Transverse colon (tissue), 4 donors: Measurements from ENCODE around the gene RBM38. TPM values are rescaled to one million over a fixed set of nuclear protein-coding genes. Genes with fewer than 3 reads are reported as not detected.
A peak's percentile ranks its signal among the peaks of the same experiment; 100 is the strongest.
"Not testable (repeated sequence)": the region's sequence is repeated elsewhere in the genome, so short reads cannot be mapped to it uniquely, and the experiment has no call there.

Source experiments
- DNase-seq: peaks from one replicate; pipeline ENCODE4 v3.0.0-alpha.2; 2019
- H3K27ac ChIP-seq, 4 donors: fragments of 200-600 bp; sonication (generic); 2 replicates each; pipeline ENCODE4 v1.5.1; 2016 to 2018; ENCODE audit warnings: inconsistent platforms in 4 of 4
- H3K27me3 ChIP-seq: fragments of 200-600 bp; sonication (generic); 2 replicates; pipeline ENCODE4 v1.5.1; 2017; ENCODE audit warnings: inconsistent platforms
- H3K36me3 ChIP-seq, 4 donors: fragments of 200-600 bp; sonication (generic); 2 replicates each; pipeline ENCODE4 v1.5.1; 2017 to 2019; ENCODE audit warnings: inconsistent platforms in 4 of 4
- H3K4me1 ChIP-seq, 4 donors: fragments of 200-600 bp; sonication (generic); 2 replicates each; pipeline ENCODE4 v1.5.1; 2017 to 2020; ENCODE audit warnings: inconsistent platforms in 4 of 4
- H3K4me3 ChIP-seq, 4 donors: fragments of 200-600 bp; sonication (generic); 1 replicate in 1 of 4; 2 replicates in 3 of 4; pipeline versions ENCODE4 v1.5.1 to v1.6.1; 2017 to 2019; ENCODE audit warnings: inconsistent platforms in 4 of 4
- H3K9me3 ChIP-seq, 2 donors: fragments of 200-600 bp; sonication (generic); 2 replicates each; pipeline ENCODE4 v1.5.1; 2017 to 2019; ENCODE audit warnings: inconsistent platforms in 2 of 2
- EP300 ChIP-seq: sonication (generic); formaldehyde crosslinking; IDR thresholded peaks from one replicate; pipeline ENCODE4 v1.6.1; 2017; ENCODE audit warnings: antibody characterized with exemption, low read depth
- POLR2A ChIP-seq: fragments of 450-650 bp; IDR thresholded peaks from one replicate; pipeline ENCODE4 v1.6.1; 2016; ENCODE audit warnings: antibody characterized with exemption, mild to moderate bottlenecking, moderate library complexity
- POLR2AphosphoS5 ChIP-seq, 3 donors: sonication (generic); formaldehyde crosslinking; IDR thresholded peaks; one replicate each; pipeline ENCODE4 v1.6.1; 2016; ENCODE audit warnings: antibody characterized with exemption in 3 of 3
- WGBS, 2 donors: methylation state at CpG; one replicate each; pipeline ENCODE4 v1.1.5; 2018; ENCODE audit warnings: low coverage in 1 of 2; 5-methylcytosine and 5-hydroxymethylcytosine counted together
- in situ Hi-C, 4 donors: fragments of 200-750 bp; cut with MboI; loops; one replicate each; pipeline versions ENCODE4 v1.15.0 to v1.15.1; 2017; ENCODE audit warnings: low sequenced_read_pairs in 3 of 4, low pct_ligation_motif_present in 1 of 4, low pct_unique_long_range_greater_than_20kb in 1 of 4
- intact Hi-C: fragments of 100-400 bp; cut with DNase I; formaldehyde crosslinking; loops from one replicate; pipeline ENCODE4 v1.15.1; 2023; ENCODE audit warnings: low total_unique reads
- total RNA-seq, 4 donors: library from RNA; depleted of rRNA; stranded (reverse); fragments of >200 nt; gene quantifications; one replicate each; pipeline ENCODE4 v1.1.0, GENCODE V29; 2016
- TF ChIP-seq, protein P1 (sequence below), 5 experiments: fragments of 200-600 bp in 3 of 5; fragments of 450-650 bp in 2 of 5; sonication (generic) in 3 of 5; IDR thresholded peaks; 1 replicate in 2 of 5; 2 replicates in 3 of 5; pipeline ENCODE4 v1.5.1; 2016 to 2017; ENCODE audit warnings: antibody characterized with exemption in 5 of 5, inconsistent platforms in 3 of 5, mild to moderate bottlenecking in 2 of 5, moderate library complexity in 1 of 5

The RBM38 gene
- total RNA-seq, 4 donors from 2014 or later, result 26.5 to 37.4 (median 30.4) TPM

DNA sequence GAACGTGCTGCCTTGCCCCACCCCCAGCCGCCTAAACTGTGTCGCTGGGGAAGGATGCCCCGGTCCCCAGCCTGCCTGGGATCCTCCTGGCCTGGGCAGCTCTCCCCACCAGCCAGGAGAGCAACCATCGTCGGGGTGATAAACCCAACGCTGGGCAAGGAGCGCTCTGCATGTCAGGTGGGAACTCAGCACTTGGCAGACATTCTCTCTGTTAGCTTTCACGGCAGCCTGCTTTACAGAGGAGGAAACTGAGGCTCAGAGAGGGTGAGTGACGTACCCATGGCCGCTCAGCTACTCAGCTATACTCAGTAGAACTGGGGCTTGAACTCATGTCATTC lies 37.9 kb downstream of the RBM38 start:
- H3K4me3 ChIP-seq, result no peak overlapping the region
- no peaks in the 10 kb centered on the region for H3K27me3 ChIP-seq
- no peaks in the 10 kb centered on the region for H3K36me3 ChIP-seq
- peaks cover 12 to 20% (median 15%) of the 10 kb centered on the region in 4 donors for H3K4me1 ChIP-seq
- in situ Hi-C loops, result no loop called here
- no peak for DNase-seq
- no peak for TF ChIP-seq EP300
- TF ChIP-seq POLR2A, result no peak
- TF ChIP-seq POLR2AphosphoS5 (IDR thresholded peaks at IDR 0.05), result no peak
- TF ChIP-seq, protein P1, sequence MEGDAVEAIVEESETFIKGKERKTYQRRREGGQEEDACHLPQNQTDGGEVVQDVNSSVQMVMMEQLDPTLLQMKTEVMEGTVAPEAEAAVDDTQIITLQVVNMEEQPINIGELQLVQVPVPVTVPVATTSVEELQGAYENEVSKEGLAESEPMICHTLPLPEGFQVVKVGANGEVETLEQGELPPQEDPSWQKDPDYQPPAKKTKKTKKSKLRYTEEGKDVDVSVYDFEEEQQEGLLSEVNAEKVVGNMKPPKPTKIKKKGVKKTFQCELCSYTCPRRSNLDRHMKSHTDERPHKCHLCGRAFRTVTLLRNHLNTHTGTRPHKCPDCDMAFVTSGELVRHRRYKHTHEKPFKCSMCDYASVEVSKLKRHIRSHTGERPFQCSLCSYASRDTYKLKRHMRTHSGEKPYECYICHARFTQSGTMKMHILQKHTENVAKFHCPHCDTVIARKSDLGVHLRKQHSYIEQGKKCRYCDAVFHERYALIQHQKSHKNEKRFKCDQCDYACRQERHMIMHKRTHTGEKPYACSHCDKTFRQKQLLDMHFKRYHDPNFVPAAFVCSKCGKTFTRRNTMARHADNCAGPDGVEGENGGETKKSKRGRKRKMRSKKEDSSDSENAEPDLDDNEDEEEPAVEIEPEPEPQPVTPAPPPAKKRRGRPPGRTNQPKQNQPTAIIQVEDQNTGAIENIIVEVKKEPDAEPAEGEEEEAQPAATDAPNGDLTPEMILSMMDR (IDR thresholded peaks at IDR 0.05), result no peak
- H3K9me3 ChIP-seq, result no peaks in the 10 kb centered on the region
- no peak overlapping the region for H3K27ac ChIP-seq
- 89% methylated on average over 11 of the region's 11 CpGs; no CpG with 5 or more reads in 1 of the 2 donors for WGBS, 2 donors
- intact Hi-C loops, result no loop called here

DNA sequence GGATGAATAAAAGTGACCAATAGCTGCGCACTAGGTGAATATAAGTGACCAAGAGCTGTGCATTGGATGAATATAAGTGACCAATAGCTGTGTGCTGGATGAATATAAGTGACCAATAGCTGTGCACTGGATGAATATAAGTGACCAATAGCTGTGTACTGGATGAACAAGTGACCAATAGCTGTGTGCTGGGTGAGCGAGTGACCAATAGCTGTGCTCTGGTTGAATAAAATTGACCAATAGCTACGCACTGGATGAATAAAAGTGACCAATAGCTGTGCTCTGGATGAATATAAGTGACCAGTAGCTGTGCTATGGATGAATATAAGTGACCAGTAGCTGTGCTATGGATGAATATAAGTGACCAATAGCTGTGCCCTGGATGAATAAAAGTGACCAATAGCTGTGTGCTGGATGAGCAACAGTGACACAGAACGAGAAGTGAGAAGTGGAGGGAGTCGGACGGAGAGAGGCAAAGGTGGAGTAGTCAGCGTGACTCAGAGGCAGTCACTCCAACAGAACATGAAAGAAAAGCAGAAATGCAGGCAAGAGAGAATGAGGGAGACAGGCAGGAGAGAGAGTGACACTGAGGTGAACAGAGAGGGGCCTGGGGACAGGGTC lies 38.5 kb downstream of the RBM38 start:
- Histone ChIP-seq H3K27me3 (no peaks in the 10 kb centered on the region), H3K4me1 (peaks cover 12 to 20% (median 15%) of the 10 kb centered on the region in 4 donors), H3K9me3 (no peaks in the 10 kb centered on the region), H3K27ac (no peak overlapping the region), H3K36me3 (no peaks in the 10 kb centered on the region), H3K4me3 (no peak overlapping the region)
- WGBS, 2 donors, result 82 to 83% methylated on average over 7 of the region's 7 CpGs
- in situ Hi-C loops (no loop called here), intact Hi-C loops (no loop called here)
- DNase-seq, result no peak
- TF ChIP-seq POLR2A (no peak), EP300 (no peak), POLR2AphosphoS5 (IDR thresholded peaks at IDR 0.05) (no peak)
- TF ChIP-seq, protein P1 (IDR thresholded peaks at IDR 0.05), result no peak

DNA sequence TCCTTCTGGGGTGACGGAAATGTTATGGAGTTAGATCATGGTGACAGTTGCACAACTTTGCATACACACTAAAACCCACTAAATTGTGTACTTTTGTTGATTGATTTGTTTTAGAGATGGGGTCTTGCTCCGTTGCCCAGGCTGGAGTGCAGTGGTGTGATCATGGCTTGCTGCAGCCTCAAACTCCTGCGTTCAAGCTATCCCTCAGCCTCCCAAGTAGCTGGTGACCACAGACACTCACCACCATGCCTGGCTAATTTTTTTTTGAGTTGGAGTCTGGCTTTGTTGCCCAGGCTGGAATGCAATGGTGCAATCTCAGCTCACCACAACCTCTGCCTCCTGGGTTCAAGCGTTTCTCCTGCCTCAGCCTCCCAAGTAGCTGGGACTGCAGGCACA lies 39.0 kb downstream of the RBM38 start:
- H3K36me3 ChIP-seq, H3K9me3 ChIP-seq, H3K27ac ChIP-seq, H3K4me3 ChIP-seq, intact Hi-C loops, in situ Hi-C loops, DNase-seq, H3K27me3 ChIP-seq: not testable (repeated sequence)
- WGBS, 2 donors, result 89 to 100% methylated on average over 1 to 4 of the region's 4 CpGs
- H3K4me1 ChIP-seq, result peaks cover 13 to 22% (median 16%) of the 10 kb centered on the region in 4 donors

DNA sequence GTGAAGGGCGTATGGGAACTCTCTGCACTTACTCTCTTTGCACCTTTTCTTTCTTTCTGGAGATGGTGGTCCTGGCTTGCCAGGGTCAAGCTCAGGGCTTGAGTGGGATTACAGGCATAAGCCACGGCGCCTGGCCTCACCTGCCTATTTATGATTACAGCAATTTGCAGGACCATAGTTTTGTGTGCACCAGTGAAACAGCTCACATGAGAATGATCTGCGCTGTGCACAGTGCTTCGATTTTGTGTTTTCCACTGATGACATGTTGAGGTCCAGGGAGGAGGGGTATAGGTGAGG lies 40.3 kb downstream of the RBM38 start:
- peaks cover 20 to 30% (median 21%) of the 10 kb centered on the region in 4 donors for H3K4me1 ChIP-seq
- H3K9me3 ChIP-seq, result no peaks in the 10 kb centered on the region
- no peaks in the 10 kb centered on the region for H3K36me3 ChIP-seq
- DNase-seq, result no peak
- in situ Hi-C loops, result no loop called here
- WGBS, 2 donors, result 74 to 100% methylated on average over 1 to 5 of the region's 5 CpGs
- no peaks in the 10 kb centered on the region for H3K27me3 ChIP-seq
- intact Hi-C loops, result no loop called here
- TF ChIP-seq, protein P1 (IDR thresholded peaks at IDR 0.05), result no peak
- no peak for TF ChIP-seq POLR2AphosphoS5 (IDR thresholded peaks at IDR 0.05)
- no peak for TF ChIP-seq EP300
- TF ChIP-seq POLR2A, result no peak
- no peak overlapping the region for H3K27ac ChIP-seq
- H3K4me3 ChIP-seq, result no peak overlapping the region

DNA sequence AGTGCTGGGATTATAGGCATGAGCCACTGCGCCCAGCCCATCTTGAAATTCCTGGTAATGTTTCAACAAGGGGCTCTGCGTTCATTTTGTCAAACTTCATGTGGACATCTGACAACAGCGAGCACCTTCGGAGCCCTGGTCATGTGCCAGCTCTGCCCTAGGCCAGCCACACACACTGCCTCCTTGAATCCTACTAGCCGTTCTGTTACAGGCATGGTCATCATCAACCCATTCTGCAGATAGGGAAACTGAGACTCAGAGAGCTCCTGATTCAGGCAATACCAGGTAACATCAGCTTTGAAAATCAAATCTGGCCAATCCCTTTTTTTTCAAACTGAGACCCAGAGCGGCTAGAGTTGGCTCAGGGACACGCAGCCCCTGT lies 41.3 kb downstream of the RBM38 start:
- DNase-seq, result no peak
- WGBS, 2 donors, result 43 to 88% methylated on average over 2 to 7 of the region's 7 CpGs
- no peaks in the 10 kb centered on the region for H3K36me3 ChIP-seq
- no peak overlapping the region for H3K4me3 ChIP-seq
- H3K27me3 ChIP-seq, result no peaks in the 10 kb centered on the region
- in situ Hi-C loops, result no loop called here
- TF ChIP-seq EP300, result no peak
- TF ChIP-seq, protein P1 (IDR thresholded peaks at IDR 0.05), result no peak
- no peak for TF ChIP-seq POLR2A
- TF ChIP-seq POLR2AphosphoS5 (IDR thresholded peaks at IDR 0.05), result no peak
- peak overlapping the region; percentile 30 to 53 (median 45) for H3K27ac ChIP-seq
- H3K9me3 ChIP-seq, result no peaks in the 10 kb centered on the region
- H3K4me1 ChIP-seq, result peaks cover 20 to 30% (median 22%) of the 10 kb centered on the region in 4 donors
- intact Hi-C loops, result no loop called here
